Activated CD8-positive, alpha-beta memory T cell treated with anti-CD3 and anti-CD28 coated beads, Interleukin-2, amount 10 ng/mL, durations not matched to agents 7 days and 5 days (primary cell): ENCODE data around the gene LRTM2. TPM values are rescaled to one million over a fixed set of nuclear protein-coding genes. Genes with fewer than 3 reads are reported as not detected.

Experiments
- ATAC-seq: fragments of 150-1000 bp; cut with Tn5 transposase; one replicate; pipeline ENCODE4 v1.10.0; 2021; ENCODE audit warnings: moderate library complexity
- CTCF ChIA-PET: fragments of 350-600 bp; sonication (Branson Sonifier 250); formaldehyde crosslinking; loops from one replicate; lab custom pipeline; 2021; ENCODE audit warnings: antibody characterized with exemption; lab: Charles Lee
- DNase-seq: peaks from one replicate; pipeline ENCODE4 v3.0.0-alpha.2; 2020
- H3K27ac Mint-ChIP-seq: one replicate; pipeline ENCODE4 v1.8.0; 2021; ENCODE audit warnings: mild to moderate bottlenecking, mixed read lengths
- H3K27me3 Mint-ChIP-seq: one replicate; pipeline ENCODE4 v1.8.0; 2021; ENCODE audit warnings: mixed read lengths
- H3K36me3 Mint-ChIP-seq: one replicate; pipeline ENCODE4 v1.8.0; 2021; ENCODE audit warnings: mild to moderate bottlenecking, mixed read lengths
- H3K4me1 Mint-ChIP-seq: one replicate; pipeline ENCODE4 v1.8.0; 2021; ENCODE audit warnings: mixed read lengths
- H3K4me3 Mint-ChIP-seq: one replicate; pipeline ENCODE4 v1.8.0; 2021; ENCODE audit warnings: mild to moderate bottlenecking, moderate library complexity, mixed read lengths
- H3K9me3 Mint-ChIP-seq: one replicate; pipeline ENCODE4 v1.8.0; 2022; ENCODE audit warnings: low read depth, mixed read lengths
- total RNA-seq, 2 experiments: library from RNA; stranded (reverse); gene quantifications; one replicate each; pipeline ENCODE4 v1.2.3, GENCODE V29; 2021

Gene LRTM2
- not detected for total RNA-seq

DNA sequence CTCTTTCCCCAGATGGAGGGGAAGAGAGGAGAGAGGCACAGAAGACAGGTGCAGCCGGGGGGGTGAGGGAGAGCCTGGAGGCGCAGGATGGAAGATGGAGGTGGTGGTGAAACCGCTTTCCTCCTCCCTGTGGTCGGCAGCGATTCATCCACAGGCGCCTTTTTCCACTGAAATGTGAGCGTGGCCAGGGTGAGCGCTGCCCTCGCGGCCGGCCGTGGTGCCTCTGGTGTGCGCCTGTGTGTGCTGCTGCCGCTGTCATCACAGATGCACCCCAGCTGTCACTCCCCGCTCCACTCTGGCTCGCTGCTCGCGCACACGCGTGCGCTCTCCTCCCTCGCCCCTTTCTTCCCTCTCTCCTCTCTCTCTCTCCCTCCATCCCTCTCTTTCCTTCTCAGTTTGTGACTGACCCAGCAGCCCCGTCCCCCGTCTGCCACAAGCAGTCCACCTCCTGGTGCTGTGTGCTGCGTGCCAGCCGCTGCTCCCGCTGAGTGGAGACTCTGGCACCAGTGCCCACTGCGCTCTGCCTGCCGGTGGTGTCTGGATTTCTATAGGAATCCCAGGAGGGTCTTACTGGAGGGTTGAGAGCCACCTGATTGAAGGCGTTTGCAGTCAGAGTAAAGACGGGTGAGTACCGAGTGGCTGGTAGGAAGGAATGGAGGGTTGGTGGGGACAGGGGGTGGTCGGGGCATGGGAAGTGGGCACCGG lies at the start of gene LRTM2:
TSS of gene LRTM2 (plus strand) at position 375 of the 705 bp plus-strand sequence. CDS start 7,584 bp downstream, outside the sequence.
- Mint-ChIP-seq H3K27me3 (peaks cover 32% of the 10 kb centered on the region), H3K4me1 (no peaks in the 10 kb centered on the region), H3K4me3 (no peak within 1 kb of the TSS), H3K9me3 (no peaks in the 10 kb centered on the region), H3K36me3 (no peaks in the 10 kb centered on the region), H3K27ac (no peak within 1 kb of the TSS)
- no peak for DNase-seq
- CTCF ChIA-PET: no interaction called here
- ATAC-seq: peak; percentile 27

DNA sequence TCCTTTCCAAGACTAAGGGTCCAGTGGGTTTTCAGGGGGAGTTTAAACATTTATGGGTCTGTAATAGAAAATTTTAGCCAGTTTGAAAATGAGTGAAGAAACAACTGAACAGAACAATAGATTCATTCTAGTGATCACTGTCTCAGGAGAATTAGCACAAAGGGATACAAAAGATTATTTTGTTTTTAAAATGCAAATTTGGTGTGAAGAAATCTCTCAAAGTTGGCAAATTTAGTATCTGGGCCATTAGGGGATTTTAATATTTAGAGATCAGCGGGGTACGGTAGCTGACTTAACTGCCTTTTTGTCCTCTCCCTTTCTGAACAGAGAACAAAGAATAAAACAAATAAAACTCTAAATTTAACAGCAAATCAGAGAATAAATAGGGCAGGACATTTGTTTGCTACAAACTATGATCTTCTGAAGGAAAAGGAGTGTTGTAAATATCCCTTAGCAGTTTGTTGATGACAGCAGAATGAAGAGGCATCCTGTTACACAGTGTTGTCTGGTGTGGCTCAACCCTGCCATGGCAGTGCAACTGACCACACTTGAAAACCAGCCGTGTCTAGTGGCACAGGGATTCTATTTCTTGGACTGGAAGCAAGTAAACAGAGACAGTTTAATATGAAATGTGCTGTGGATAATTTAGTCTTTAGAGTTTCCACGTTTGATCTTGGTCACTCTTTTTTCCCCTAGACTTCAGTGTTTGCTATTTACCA lies 46.3 kb upstream of the LRTM2 start:
- Mint-ChIP-seq H3K27me3 (no peaks in the 10 kb centered on the region), H3K4me1 (peaks cover 2% of the 10 kb centered on the region), H3K4me3 (no peak overlapping the region), H3K9me3 (no peaks in the 10 kb centered on the region), H3K36me3 (peaks cover 21% of the 10 kb centered on the region), H3K27ac (no peak overlapping the region)
- DNase-seq: no peak
- ATAC-seq: no peak
- CTCF ChIA-PET: no interaction called here

DNA sequence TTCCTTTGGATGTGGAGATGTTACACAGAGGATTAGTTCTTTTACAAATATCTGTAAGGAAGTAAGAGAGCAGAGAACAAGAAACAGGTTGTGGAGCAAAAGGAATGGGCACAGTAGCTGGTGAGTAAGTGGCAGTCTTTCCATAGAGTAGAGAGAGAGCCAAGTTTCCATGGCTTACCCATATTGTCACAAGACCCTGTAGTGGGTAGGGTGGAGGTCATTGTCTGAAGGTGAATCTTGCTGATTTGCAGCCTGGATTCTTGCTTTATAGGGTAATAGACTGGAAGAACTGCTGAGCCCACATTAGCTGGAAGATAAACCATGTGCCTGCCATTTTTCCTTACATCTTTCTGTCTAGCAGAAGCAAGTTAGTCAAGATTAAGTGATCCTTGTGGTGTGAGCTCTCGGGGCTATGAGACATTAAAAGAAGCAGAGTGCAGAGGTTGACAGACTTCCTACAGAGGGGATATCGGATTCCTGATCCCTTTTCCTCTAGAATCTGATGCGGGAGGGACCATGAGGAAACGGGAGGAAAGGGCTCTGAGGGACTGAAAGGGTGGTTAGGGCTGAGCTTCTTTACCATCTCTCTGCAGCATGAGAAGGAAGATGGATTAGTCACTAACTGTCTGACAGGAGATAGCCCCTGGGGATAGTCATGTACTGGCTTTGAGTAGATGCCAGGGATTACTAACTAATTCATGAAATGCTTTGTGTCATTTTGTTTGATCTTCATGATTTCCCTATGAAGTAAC lies 44.0 kb upstream of the LRTM2 start:
- DNase-seq (no peak), ATAC-seq (no peak)
- Mint-ChIP-seq H3K36me3 (peaks cover 29% of the 10 kb centered on the region), H3K27ac (no peak overlapping the region), H3K9me3 (no peaks in the 10 kb centered on the region), H3K27me3 (no peaks in the 10 kb centered on the region), H3K4me1 (peaks cover 6% of the 10 kb centered on the region), H3K4me3 (no peak overlapping the region)
- CTCF ChIA-PET: interaction anchor here (1.0 to 2.1 kb wide), 4 partner anchors 15 to 142 kb away, joined by 3 to 6 read pairs (median 4); no protein-coding TSS in a partner anchor

DNA sequence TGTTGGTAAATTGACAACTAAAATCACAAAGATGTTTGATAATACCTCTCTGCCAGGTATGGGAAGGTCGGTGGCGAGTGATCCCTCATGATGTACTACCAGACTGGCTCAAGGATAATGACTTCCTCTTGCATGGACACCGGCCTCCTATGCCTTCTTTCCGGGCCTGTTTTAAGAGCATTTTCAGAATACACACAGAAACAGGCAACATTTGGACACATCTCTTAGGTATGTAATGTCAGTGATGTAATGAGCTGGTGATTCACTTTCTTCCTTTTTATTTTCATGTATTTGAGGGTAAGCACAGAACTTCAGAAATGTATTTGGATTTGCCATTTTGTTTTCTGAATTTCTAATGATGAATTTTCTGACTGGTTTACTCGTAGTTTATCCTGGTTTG lies 42.6 kb upstream of the LRTM2 start:
- Mint-ChIP-seq H3K27ac (no peak overlapping the region), H3K27me3 (no peaks in the 10 kb centered on the region), H3K4me1 (peaks cover 6% of the 10 kb centered on the region), H3K36me3 (peaks cover 28% of the 10 kb centered on the region), H3K4me3 (no peak overlapping the region), H3K9me3 (no peaks in the 10 kb centered on the region)
- DNase-seq (no peak), ATAC-seq (no peak)
- CTCF ChIA-PET: interaction anchor here (1.0 to 1.1 kb wide), 2 partner anchors 125 to 129 kb away, joined by 3 read pairs; no protein-coding TSS in a partner anchor

DNA sequence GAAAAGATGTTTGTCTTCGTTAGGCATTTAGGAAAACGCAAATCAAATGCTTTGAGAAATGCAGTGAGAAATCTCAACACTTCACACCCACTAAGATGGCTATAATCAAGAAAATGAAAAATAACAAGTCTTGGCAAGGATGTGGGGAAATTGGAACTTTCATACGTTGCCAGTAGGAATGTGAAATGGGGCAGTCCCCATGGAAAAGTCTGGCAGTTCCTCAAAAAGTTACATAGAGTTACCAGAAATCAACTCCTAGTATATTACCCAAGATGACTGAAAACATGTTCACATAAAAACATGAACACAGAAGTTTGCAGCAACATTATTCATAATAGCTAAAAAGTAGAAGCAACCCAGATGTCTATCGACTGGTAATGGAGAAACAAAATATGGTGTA lies 41.5 kb upstream of the LRTM2 start:
- CTCF ChIA-PET: interaction anchor here (1.2 to 1.7 kb wide), 2 partner anchors 14 to 127 kb away, joined by 3 read pairs; no protein-coding TSS in a partner anchor
- DNase-seq: no peak
- Mint-ChIP-seq H3K36me3 (peaks cover 20% of the 10 kb centered on the region), H3K4me1 (peaks cover 6% of the 10 kb centered on the region), H3K4me3 (no peak overlapping the region), H3K27me3 (no peaks in the 10 kb centered on the region), H3K9me3 (no peaks in the 10 kb centered on the region), H3K27ac (no peak overlapping the region)
- no peak for ATAC-seq

DNA sequence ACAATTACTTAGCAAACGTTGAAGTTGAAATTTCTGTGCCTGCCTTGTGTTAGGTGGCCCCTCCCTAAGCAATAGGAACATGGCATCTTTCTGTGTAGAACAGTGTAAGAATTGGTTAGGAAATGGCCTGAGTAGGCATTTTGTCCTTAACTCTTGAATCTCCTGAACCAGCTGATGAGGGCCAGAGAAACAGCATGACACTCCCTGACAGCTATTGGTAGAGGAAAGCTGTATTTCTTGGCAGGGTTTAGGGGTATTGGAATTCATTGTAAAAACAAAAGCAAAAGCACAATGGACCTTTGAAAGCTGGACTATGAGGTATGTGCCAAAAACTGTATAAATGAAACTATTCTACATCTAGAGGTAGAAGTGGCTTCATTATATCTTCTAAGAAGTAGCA lies 40.6 kb upstream of the LRTM2 start:
- Mint-ChIP-seq H3K9me3 (no peaks in the 10 kb centered on the region), H3K4me1 (peaks cover 6% of the 10 kb centered on the region), H3K27ac (no peak overlapping the region), H3K27me3 (no peaks in the 10 kb centered on the region), H3K36me3 (peaks cover 22% of the 10 kb centered on the region), H3K4me3 (no peak overlapping the region)
- no peak for DNase-seq
- CTCF ChIA-PET: interaction anchor here (1.2 to 1.7 kb wide), 2 partner anchors 15 to 128 kb away, joined by 3 read pairs; no protein-coding TSS in a partner anchor
- ATAC-seq: no peak

DNA sequence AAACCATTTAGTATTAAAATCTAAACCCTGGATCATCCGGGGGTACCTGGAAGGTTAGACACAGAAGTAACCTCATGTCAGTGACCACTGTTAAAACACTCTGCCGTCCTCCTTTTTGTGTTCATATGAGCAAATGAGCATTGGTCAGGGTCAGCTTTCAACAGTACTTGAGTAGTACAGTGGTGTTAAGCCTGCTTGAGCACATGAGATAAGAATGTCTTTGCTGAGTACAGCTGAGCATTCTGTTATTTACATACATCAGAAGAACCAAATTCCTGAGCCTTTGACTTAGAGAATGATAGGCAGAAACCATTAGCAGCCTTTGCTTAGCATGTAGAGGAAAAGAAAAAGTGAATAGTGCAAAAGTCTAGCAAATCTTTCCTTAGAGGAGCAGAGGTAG lies 38.6 kb upstream of the LRTM2 start:
- CTCF ChIA-PET: interaction anchor here (0.9 to 2.4 kb wide), 5 partner anchors 9 to 158 kb away, joined by 3 to 11 read pairs (median 4); no protein-coding TSS in a partner anchor
- Mint-ChIP-seq H3K9me3 (no peaks in the 10 kb centered on the region), H3K4me1 (peaks cover 4% of the 10 kb centered on the region), H3K4me3 (no peak overlapping the region), H3K27ac (no peak overlapping the region), H3K36me3 (peaks cover 28% of the 10 kb centered on the region), H3K27me3 (no peaks in the 10 kb centered on the region)
- DNase-seq: no peak
- no peak for ATAC-seq

DNA sequence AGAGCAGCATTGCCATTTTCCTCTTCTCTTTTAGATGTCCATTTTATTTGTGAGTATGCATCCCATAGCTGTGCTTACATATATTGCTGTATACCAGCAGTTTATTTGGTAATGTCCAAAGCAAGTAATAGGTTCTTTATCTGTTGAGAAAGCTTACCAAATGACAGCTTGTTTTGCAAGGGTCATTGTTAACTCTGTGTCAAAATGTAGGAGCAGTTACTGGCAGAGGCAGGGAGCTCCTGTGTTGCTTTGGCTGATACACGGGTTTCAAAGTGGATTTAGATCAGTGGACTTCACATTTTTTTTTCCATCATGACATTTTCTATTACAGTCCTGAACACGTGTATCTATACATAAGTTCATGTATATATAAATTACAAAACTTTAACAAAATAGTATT lies 38.1 kb upstream of the LRTM2 start:
- H3K4me1 Mint-ChIP-seq: peaks cover 4% of the 10 kb centered on the region
- no peaks in the 10 kb centered on the region for H3K9me3 Mint-ChIP-seq
- H3K36me3 Mint-ChIP-seq: peaks cover 28% of the 10 kb centered on the region

DNA sequence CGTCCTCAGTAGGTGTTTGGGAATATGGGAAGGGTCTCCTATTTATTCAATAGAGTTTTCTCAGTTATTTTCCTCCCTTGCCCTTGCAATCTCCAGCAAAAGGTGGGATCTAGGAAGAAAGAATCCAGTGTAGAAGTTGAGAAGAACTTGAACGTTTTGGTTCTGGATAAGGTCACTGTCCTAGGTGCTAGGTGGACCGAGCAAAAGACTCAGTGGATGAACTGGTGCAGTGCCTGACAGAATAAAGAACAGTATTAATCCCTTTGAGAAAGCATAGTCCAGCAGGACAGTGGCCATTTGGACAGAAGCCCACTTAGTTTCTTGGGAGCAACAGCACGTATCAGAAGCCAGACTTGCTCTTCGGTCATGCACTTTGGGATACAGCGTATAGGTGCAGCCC lies 32.7 kb upstream of the LRTM2 start:
- DNase-seq (no peak), ATAC-seq (no peak)
- Mint-ChIP-seq H3K9me3 (no peaks in the 10 kb centered on the region), H3K4me3 (no peak overlapping the region), H3K36me3 (peaks cover 10% of the 10 kb centered on the region), H3K4me1 (peaks cover 21% of the 10 kb centered on the region), H3K27me3 (no peaks in the 10 kb centered on the region), H3K27ac (no peak overlapping the region)
- CTCF ChIA-PET: interaction anchor here (1.8 to 6.1 kb wide), 3 partner anchors 134 to 153 kb away, joined by 7 to 304 read pairs (median 68); no protein-coding TSS in a partner anchor

More for the DNA sequence above, 38.1 kb upstream of the LRTM2 start:
- H3K27ac Mint-ChIP-seq: no peak overlapping the region
- DNase-seq (no peak), ATAC-seq (no peak)
- H3K4me3 Mint-ChIP-seq: no peak overlapping the region
- H3K27me3 Mint-ChIP-seq: no peaks in the 10 kb centered on the region
- CTCF ChIA-PET: interaction anchor here (0.7 to 2.4 kb wide), 6 partner anchors 9 to 233 kb away, joined by 3 to 11 read pairs (median 4); no protein-coding TSS in a partner anchor

DNA sequence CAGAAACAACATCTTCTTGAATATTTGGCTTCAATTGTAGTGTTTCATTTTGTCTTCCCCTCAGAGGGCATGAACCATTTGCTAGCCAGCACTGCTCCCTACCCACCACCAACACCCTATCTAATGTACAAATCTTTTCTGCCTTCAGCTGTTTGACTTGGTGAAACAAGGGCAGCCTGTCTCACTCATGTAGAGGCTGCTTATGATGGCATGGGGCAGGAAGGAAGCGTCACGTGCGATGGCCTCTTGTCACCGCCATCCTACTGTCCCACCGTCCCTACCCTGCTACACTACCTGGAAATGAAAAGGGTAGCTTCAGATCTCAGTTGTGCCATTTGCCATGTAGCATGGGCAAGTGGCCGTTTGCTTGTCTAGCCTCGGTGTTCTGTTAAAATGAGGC lies 29.9 kb upstream of the LRTM2 start:
- no peaks in the 10 kb centered on the region for H3K9me3 Mint-ChIP-seq
- H3K27me3 Mint-ChIP-seq: no peaks in the 10 kb centered on the region
- H3K4me1 Mint-ChIP-seq: peaks cover 24% of the 10 kb centered on the region
- no peak overlapping the region for H3K27ac Mint-ChIP-seq
- peaks cover 4% of the 10 kb centered on the region for H3K36me3 Mint-ChIP-seq
- H3K4me3 Mint-ChIP-seq: no peak overlapping the region
- DNase-seq: no peak
- no peak for ATAC-seq
- CTCF ChIA-PET: interaction anchor here (0.8 to 8.2 kb wide), 23 partner anchors 8 to 673 kb away, joined by 3 to 304 read pairs (median 6); partner anchors contain the start of gene WNT5B

DNA sequence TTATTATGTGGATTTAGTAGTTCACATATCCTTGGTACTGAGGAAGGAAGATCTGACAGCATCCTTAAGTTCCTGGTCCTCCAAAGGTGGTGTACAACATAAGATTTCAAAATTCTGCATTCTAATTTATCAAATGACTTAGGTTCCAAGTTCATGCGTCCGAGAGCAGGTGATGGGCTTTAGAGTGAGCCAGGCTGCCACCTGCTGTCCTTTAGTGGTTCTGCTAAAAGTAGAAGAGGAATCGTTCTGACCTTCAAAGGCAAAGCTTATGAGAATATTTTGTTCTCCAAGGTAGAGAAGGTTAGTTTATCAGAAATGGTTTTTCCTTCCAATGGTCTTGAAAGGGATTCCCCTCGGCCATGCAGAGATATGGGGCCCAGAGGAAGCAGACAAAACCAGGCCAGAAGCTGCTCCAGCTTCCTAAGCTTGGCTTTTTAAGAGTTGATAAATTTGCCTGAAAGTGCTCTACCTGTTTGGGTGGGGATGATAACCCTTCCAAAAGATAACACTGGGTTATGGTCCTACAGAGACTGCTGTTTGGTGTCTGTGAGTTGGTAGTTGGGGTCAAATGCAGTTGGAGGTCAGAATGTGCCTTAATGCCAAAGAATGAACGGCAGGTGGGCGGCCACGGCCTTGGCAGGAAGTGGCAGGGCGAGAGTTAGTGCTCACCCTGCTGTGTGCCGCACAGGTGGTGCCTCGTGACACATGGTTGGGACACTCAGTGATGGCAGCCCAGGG lies 29.1 kb upstream of the LRTM2 start:
- Mint-ChIP-seq H3K36me3 (peaks cover under 1% of the 10 kb centered on the region), H3K9me3 (no peaks in the 10 kb centered on the region), H3K27ac (peak overlapping the region; percentile 56), H3K4me3 (no peak overlapping the region), H3K4me1 (peaks cover 27% of the 10 kb centered on the region), H3K27me3 (no peaks in the 10 kb centered on the region)
- CTCF ChIA-PET: interaction anchor here (0.6 to 8.2 kb wide), 34 partner anchors 9 to 674 kb away, joined by 3 to 304 read pairs (median 4); partner anchors contain the start of gene WNT5B
- ATAC-seq (peak; percentile 34), DNase-seq (peak; percentile 81)

DNA sequence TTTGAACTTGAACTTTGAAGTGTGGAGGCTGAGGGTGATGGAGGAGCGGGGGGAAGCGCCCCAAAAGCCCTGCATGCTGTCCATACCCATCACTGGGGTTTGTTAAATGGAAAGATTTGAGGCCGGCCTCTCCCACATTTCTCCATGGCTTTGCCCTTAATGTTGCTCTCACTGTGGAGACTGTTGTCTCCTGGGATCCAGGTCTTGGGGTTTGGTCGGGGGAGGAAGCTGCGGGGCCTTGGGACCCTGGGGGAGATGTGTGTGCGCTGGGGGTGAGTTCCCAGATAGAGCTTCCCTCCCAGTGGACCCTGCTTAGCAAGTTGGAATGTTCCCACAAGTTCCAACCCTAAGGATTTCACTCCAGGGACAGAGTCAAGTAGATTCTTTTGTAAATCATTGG lies 28.0 kb upstream of the LRTM2 start:
- Mint-ChIP-seq H3K27ac (no peak overlapping the region), H3K4me3 (no peak overlapping the region), H3K4me1 (peaks cover 27% of the 10 kb centered on the region), H3K9me3 (no peaks in the 10 kb centered on the region), H3K27me3 (no peaks in the 10 kb centered on the region), H3K36me3 (no peaks in the 10 kb centered on the region)
- DNase-seq (no peak), ATAC-seq (no peak)
- CTCF ChIA-PET: interaction anchor here (2.3 to 8.2 kb wide), 4 partner anchors 138 to 242 kb away, joined by 8 to 304 read pairs (median 115); no protein-coding TSS in a partner anchor
